Measurements from ENCODE around the gene LMBR1. TPM values are rescaled to one million over a fixed set of nuclear protein-coding genes. Genes with fewer than 3 reads are reported as not detected.
"Not testable (repeated sequence)": the region's sequence is repeated elsewhere in the genome, so short reads cannot be mapped to it uniquely, and the experiment has no call there.

Gene LMBR1
- total RNA-seq, 1 donor from 2014 or later, result 49.7 TPM

GRCh38 chr7:156881679-156882078 lies 11.3 kb downstream of the LMBR1 start:
- Histone ChIP-seq H2AFZ (ENCODE audit: low read depth, low read length) (no peak overlapping the region), H3K9me3 (ENCODE audit: insufficient read depth, low read depth, low read length) (peaks cover 2% of the 10 kb centered on the region)
- H3K9me3 Mint-ChIP-seq (ENCODE audit: unreplicated experiment), result peaks cover 6% of the 10 kb centered on the region

GRCh38 chr7:156875766-156876165 lies 17.2 kb downstream of the LMBR1 start:
- Histone ChIP-seq H3K9ac (ENCODE audit: low read length) (no peak overlapping the region), H3K36me3 (ENCODE audit: insufficient read depth, low read length) (no peaks in the 10 kb centered on the region), H2AFZ (ENCODE audit: low read depth, low read length) (no peak overlapping the region), H3K9me3 (ENCODE audit: insufficient read depth, low read depth, low read length) (no peaks in the 10 kb centered on the region), H3K79me2 (ENCODE audit: insufficient read depth, low read length) (peaks cover 17% of the 10 kb centered on the region), H3K27me3 (ENCODE audit: insufficient read depth, low read length) (no peaks in the 10 kb centered on the region), H3K27ac (ENCODE audit: low read depth, low read length) (no peak overlapping the region), H3K4me1 (ENCODE audit: insufficient read depth, low read length) (no peaks in the 10 kb centered on the region), H4K20me1 (ENCODE audit: insufficient read depth, low read length) (no peaks in the 10 kb centered on the region), H3K4me2 (ENCODE audit: low read length) (no peak overlapping the region), H3K4me3 (ENCODE audit: insufficient read depth, low read depth, low read length) (no peak overlapping the region)
- H3K9me3 Mint-ChIP-seq (ENCODE audit: unreplicated experiment), result peaks cover 3% of the 10 kb centered on the region
- no peak for FAIRE-seq
- no peak for TF ChIP-seq CTCF (IDR thresholded peaks at IDR 0.05; ENCODE audit: insufficient read depth, low read depth, low read length)
- TF ChIP-seq EZH2 (IDR thresholded peaks at IDR 0.05; ENCODE audit: insufficient read depth, low read length), result no peak
- H3K27me3 Mint-ChIP-seq (ENCODE audit: low read depth, unreplicated experiment), result no peaks in the 10 kb centered on the region
- no peaks in the 10 kb centered on the region for H3K4me1 Mint-ChIP-seq (ENCODE audit: low read depth, unreplicated experiment)
- DNase-seq (ENCODE audit: low read depth), result no peak
- peaks cover 10% of the 10 kb centered on the region for H3K36me3 Mint-ChIP-seq (ENCODE audit: low read depth, unreplicated experiment)
- no peak overlapping the region for H3K4me3 Mint-ChIP-seq (ENCODE audit: unreplicated experiment)
- no peak overlapping the region for H3K27ac Mint-ChIP-seq (ENCODE audit: unreplicated experiment)

More at GRCh38 chr7:156881679-156882078, 11.3 kb downstream of the LMBR1 start:
- no peak overlapping the region for H3K4me3 ChIP-seq (ENCODE audit: insufficient read depth, low read depth, low read length)
- peaks cover 28% of the 10 kb centered on the region for H4K20me1 ChIP-seq (ENCODE audit: insufficient read depth, low read length)
- DNase-seq (ENCODE audit: low read depth) (no peak), FAIRE-seq (no peak)
- H3K4me2 ChIP-seq (ENCODE audit: low read length), result no peak overlapping the region
- Mint-ChIP-seq H3K36me3 (ENCODE audit: low read depth, unreplicated experiment) (peaks cover 9% of the 10 kb centered on the region), H3K4me1 (ENCODE audit: low read depth, unreplicated experiment) (peaks cover 4% of the 10 kb centered on the region), H3K4me3 (ENCODE audit: unreplicated experiment) (no peak overlapping the region), H3K27me3 (ENCODE audit: low read depth, unreplicated experiment) (no peaks in the 10 kb centered on the region), H3K27ac (ENCODE audit: unreplicated experiment) (no peak overlapping the region)
- H3K9ac ChIP-seq (ENCODE audit: low read length), result no peak overlapping the region
- no peaks in the 10 kb centered on the region for H3K27me3 ChIP-seq (ENCODE audit: insufficient read depth, low read length)
- TF ChIP-seq EZH2 (IDR thresholded peaks at IDR 0.05; ENCODE audit: insufficient read depth, low read length), result no peak
- no peak for TF ChIP-seq CTCF (IDR thresholded peaks at IDR 0.05; ENCODE audit: insufficient read depth, low read depth, low read length)
- peaks cover 53% of the 10 kb centered on the region for H3K79me2 ChIP-seq (ENCODE audit: insufficient read depth, low read length)
- no peak overlapping the region for H3K27ac ChIP-seq (ENCODE audit: low read depth, low read length)
- no peaks in the 10 kb centered on the region for H3K4me1 ChIP-seq (ENCODE audit: insufficient read depth, low read length)
- H3K36me3 ChIP-seq (ENCODE audit: insufficient read depth, low read length), result no peaks in the 10 kb centered on the region

- H3K4me2 ChIP-seq (ENCODE audit: low read length); H3K27ac ChIP-seq (ENCODE audit: low read depth, low read length); H3K79me2 ChIP-seq (ENCODE audit: insufficient read depth, low read length); H3K4me1 Mint-ChIP-seq (ENCODE audit: low read depth, unreplicated experiment); H3K9ac ChIP-seq (ENCODE audit: low read length); H4K20me1 ChIP-seq (ENCODE audit: insufficient read depth, low read length); H3K4me3 Mint-ChIP-seq (ENCODE audit: unreplicated experiment); H3K36me3 ChIP-seq (ENCODE audit: insufficient read depth, low read length); H3K36me3 Mint-ChIP-seq (ENCODE audit: low read depth, unreplicated experiment); H2AFZ ChIP-seq (ENCODE audit: low read depth, low read length); DNase-seq (ENCODE audit: low read depth); H3K4me1 ChIP-seq (ENCODE audit: insufficient read depth, low read length); H3K4me3 ChIP-seq (ENCODE audit: insufficient read depth, low read depth, low read length); H3K9me3 Mint-ChIP-seq (ENCODE audit: unreplicated experiment); H3K27me3 Mint-ChIP-seq (ENCODE audit: low read depth, unreplicated experiment); FAIRE-seq; H3K27ac Mint-ChIP-seq (ENCODE audit: unreplicated experiment); H3K27me3 ChIP-seq (ENCODE audit: insufficient read depth, low read length); H3K9me3 ChIP-seq (ENCODE audit: insufficient read depth, low read depth, low read length): not testable (repeated sequence)
Measured at GRCh38 chr7:156868363-156868762, 24.6 kb downstream of the LMBR1 start.

All from astrocyte (in vitro differentiated cells and primary cell).